SH-SY5Y (cell line): ENCODE measurements around the gene WWP2.

Source experiments
- GATA2 ChIP-seq: IDR thresholded peaks from 2 replicates; pipeline ENCODE4 v1.6.1; 2011; ENCODE audit warnings: mild to moderate bottlenecking, low read depth, low read length
- GATA3 ChIP-seq: IDR thresholded peaks from 2 replicates; pipeline ENCODE4 v1.6.1; 2011; ENCODE audit warnings: low read depth, mild to moderate bottlenecking, low read length, moderate library complexity

The WWP2 gene

DNA sequence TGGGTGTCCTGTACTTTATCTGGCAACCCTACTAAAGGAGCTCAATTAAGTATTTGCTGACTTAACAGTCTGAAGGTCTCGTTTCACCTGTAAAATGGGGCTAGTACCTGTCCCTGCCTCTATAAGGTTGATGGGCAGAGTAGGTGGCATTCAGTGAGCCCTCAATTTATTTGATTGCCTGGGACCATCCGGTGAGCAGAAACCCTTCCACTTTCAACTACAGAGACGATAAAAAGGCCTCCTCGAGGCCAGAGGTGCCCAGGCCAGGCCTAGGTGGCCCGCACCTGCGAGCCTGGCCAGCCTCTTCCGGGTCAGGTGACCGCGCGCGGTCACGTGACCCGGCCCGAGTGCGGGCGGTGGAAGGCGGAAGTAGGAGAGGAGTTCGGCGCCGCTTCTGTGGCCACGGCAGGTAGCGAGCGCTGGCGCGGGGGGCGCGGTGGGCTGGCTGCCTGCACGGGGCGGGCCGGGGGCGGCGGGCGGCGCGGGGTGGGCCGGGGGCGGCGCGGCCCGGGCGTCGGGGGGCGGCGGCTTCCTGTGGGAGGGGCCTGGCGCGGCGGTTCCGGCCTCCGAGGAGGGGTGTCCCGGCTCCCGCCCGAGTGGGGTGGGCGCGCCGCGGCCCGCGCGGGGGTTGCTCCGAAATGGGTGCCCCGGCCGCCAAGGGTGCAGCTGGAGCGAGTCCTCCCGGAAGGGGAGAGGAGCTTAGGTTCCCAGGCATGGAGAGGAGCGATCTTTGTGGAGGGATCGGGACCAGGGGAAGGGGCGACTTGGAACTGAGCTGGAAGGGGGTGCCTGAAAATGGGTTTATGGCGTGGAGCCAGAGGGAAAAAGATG is at the start of gene WWP2:
Gene WWP2 (plus strand): TSS at position 350 of the 831 bp plus-strand sequence. CDS start 24,679 bp downstream, outside the sequence.
- TF ChIP-seq GATA3 (no peak), GATA2 (no peak)

DNA sequence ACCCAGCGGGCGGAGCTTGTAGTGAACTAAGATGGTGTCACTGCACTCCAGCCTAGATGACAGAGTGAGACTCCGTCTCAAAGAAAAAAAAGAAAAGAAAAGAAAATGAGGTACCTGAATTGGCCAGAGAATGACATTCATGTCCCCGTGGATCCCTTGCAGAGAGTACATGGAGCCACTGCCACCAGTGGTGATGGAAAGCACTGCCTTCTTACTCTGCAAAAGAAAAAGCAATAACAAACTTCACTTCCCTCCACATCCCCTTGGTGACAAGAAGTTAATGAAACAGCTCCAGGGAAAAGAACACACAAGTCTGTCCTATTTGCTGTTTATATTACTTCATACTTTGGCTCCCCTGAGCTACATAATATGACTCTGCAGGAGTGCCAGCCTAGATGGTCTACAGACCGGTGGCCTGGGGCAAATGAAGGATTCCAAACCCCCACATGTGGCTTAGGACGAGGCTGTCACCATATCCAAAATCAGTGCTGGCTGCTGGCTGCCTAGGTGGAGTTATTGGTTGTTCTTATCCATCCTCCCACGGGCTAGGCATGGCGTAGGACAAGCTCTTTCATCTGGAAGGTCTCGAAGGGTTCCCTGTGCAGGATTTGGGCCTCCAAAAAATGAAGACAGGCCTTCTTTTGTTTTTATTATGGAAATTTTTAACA is 49.1 kb upstream of the WWP2 start:
- TF ChIP-seq GATA3 (no peak), GATA2 (no peak)

DNA sequence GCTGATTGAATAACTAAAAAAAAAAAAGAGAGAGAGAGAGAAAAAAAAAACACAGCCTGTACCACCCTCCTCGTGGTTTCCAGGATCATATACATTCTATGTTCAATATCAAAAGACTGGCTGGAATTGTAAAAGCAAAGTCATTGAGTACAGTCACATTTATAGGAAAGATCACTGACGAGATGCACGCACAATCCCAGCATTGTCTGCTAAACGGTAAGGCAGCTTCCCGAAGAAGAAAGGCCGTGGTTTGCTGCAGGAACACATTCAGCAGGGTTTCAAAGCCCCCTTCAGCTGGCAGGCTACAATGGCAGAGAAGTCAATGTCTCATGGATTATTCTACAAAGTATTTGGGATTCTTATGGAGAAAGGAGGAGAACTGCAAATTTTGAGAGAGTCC is 45.1 kb upstream of the WWP2 start:
- TF ChIP-seq GATA3, result no peak
- no peak for TF ChIP-seq GATA2

DNA sequence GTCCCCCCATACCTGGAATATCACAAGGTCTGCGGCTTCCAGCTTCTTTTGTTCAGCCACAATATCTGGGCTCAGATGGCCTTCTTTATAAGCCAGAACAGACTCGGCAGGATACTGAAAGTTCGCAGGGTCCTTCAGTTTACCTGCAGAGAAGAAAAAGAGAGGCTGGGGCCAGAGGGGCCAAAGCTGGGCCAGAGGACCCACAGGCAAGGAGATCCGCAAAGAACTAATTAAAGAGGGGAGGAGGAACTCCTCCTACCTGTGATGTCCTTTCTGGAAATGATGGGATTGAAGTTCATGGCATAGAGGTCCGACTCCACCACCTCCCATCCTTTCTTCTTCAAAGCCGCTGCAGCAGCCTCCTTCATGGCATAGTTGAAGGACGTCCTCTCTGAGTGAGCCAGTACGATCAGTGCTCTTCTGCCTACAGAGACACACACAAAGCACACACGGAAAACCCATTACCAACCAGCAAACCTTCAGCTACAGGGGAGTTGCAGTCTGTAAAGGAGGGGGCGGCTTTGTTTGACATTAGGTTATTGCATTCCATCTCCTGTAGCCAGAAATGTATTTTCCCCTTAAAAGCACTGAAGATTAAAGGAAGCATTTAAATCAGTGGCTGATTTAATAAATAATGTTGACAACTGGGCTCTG is 43.9 kb upstream of the WWP2 start:
- TF ChIP-seq GATA3 (no peak), GATA2 (no peak)

DNA sequence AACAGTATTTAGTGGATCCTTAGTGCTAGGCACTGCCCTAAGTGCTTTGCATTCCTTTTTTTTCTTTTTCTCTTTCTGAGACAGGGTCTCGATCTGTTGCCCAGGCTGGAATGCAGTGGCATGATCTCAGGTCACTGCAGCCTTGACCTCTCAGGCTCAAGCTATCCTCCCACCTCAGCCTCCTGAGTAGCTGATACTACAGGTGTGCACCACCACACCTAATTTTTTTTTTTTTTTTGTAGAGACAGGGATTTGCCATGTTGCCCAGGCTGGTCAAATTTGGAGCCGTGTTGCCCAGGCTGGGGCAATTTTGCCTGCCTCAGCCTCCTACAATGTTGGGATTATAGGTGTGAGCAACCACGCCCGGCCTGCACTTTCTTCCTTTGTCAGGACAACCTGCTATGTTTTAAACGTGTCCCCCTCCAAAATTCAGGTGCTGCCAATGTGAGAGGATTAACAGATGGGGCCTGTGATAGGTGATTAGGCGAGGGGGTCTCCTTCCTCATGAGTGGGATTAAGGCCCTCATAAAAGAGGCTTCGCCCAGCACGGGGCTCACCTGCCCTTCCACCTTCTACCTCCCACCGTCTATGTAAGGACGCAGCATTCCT is 41.2 kb upstream of the WWP2 start:
- TF ChIP-seq GATA3 (no peak), GATA2 (no peak)

DNA sequence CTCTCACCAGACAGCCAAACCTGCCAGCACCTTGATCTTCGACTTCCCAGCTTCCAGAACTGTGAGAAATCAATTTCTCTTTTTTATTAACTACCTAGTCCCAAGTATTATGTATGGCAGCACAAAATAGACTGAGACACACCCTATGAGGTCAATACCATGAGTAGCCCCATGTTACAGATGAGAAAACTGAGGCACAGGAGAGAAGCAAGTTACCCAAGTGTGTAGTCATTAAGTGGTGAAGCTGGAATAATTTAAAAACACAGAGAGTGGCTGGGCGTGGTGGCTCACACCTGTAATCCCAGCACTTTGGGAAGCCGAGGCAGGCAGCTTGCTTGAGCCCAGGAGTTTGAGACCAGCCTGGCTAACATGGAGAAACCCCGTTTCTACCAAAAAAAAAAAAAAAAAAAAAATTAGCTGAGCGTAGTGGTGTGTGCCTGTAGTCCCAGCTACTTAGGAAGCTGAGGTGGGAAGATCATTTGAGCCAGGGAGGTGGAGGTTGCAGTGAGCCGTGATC is 40.6 kb upstream of the WWP2 start:
- TF ChIP-seq GATA2, result no peak
- TF ChIP-seq GATA3, result no peak

DNA sequence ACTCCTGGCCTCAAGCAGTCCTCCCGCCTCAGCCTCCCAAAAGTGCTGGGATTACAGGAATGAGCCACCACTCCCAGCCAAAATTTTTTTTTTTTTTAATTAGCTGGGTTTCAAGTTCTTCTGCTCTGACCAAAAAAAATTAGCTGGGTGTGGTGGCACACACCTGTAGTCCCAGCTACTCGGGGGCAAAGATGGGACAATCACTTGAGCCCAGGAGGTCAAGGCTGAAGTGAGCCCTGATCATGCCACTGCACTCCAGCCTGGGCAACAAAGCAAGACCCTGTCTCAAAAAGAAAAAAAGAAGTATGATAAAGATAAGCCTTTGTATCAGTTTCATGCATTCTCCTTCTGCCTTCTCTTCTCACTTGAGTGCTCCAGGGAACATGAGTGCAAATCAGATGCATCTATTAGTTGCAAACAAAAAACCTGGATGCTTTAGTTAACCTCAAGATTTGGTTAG is 37.7 kb upstream of the WWP2 start:
- TF ChIP-seq GATA3 (no peak), GATA2 (no peak)

DNA sequence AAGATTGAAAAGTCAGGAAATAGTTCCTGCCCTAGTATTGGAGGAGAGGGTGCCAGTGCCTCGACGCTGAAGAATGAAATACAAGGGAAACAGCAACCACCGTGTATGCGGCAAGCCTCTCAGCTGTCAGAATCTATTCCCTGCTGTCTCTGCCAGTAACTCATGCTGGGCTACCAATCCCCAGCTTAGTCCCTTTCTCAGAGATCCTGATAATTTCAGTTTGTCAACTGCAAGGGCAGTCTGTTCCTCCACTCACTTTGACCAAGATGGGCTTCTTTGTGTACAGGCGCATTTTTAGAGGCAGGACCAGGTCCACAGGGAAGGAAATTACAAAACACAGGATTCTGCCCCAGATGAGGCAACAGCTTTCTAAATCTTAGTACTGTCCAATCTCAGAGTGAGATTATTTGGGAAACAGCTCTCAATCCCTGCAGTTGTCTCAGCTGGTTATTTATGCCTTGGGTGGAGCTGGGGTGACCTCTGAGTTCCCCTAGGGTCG is 37.1 kb upstream of the WWP2 start:
- TF ChIP-seq GATA3, result no peak
- no peak for TF ChIP-seq GATA2

DNA sequence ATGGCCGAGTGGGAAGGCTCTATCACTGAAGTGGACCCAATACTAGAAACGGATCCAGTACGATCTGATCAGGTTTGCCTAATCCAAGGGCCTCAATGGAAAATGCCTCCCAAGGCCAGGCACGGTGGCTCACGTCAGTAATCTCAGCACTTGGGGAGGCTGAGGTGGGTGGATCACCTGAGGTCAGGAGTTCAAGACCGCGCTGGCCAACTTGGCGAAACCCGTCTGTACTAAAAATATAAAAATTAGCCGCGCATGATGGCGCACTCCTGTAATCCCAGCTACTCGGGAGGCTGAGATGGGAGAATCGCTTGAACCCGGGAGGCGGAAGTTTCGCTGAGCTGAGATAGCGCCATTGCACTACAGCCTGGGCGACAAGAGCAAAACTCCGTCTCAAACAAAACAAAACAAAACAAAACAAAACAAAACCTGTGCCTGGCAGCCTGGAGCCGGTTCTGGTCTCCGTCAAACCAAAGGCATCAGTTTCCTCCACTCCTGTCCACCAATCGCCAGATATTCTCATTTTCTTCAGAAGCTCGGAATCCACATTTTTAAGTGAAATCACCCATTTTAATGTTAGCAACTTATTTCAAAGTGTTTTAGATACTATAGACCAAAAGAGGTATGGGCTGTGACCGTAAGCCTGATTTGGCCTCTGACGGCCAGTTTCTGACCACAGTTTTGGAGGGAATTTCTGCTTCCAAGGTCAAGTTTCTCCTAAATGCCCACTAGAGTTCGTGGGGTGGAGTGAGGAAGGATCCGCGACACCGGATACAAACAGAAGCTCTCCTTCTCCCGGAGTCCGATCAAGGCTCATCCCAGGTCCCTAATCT is 36.4 kb upstream of the WWP2 start:
- no peak for TF ChIP-seq GATA2

DNA sequence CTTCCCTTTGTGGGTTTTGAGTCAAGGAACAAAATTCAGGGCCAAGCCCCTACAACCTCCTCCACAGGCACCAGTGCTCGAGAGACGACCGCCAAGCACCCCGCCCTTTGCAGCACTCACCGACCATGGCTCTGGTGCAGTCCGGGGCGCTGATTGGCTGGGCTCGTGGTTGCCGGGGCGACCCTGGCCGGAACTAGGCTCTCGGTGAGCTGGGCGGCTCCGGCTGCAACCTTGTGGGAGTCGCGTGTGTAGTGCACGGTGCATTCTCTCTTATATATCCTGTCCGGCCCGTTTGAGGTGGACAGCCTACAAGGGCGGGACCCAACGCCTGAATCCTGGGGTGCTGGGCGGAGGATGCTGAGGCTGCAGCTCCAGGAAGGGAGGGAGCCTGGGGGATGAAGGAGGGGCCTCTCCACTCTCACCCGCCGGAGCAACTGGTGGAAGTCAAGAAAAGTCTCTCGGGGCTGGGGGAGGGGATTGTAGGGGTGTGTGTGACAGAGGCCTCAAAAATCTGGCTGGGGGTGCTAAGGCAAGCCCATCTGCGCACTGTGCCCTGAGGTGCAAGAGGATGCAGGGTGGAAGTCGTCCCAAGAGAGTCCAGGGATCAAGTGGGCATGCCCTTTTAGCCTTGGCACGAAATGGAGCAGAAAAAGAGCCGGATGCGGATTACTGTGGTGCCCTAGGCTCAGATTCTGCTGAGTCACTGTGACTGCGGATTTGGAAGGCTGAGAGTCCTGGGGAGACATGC is 35.6 kb upstream of the WWP2 start, which contains the start of gene NQO1:
Gene NQO1 (minus strand): TSS at position 248 of the 748 bp plus-strand sequence. CDS start 121 bp downstream, at position 127.
- no peak for TF ChIP-seq GATA3
- no peak for TF ChIP-seq GATA2

DNA sequence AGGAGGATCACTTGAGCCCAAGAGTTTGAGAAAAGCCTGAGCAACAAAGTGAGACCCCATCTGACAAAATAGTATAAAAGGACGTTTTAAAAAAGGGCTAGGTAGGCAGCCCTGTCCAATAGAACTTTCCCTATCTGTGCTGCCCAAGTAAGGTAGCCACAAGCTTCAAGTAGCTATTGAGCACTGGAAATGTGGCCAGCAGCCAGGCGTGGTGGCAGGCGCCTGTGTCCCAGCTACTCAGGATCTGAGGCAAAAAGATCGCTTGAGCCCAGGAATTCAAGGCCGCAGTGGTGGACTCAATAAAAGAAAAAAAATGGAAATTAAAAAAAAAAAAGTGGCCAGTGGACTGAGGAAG is 34.2 kb upstream of the WWP2 start:
- TF ChIP-seq GATA2 (no peak), GATA3 (no peak)

DNA sequence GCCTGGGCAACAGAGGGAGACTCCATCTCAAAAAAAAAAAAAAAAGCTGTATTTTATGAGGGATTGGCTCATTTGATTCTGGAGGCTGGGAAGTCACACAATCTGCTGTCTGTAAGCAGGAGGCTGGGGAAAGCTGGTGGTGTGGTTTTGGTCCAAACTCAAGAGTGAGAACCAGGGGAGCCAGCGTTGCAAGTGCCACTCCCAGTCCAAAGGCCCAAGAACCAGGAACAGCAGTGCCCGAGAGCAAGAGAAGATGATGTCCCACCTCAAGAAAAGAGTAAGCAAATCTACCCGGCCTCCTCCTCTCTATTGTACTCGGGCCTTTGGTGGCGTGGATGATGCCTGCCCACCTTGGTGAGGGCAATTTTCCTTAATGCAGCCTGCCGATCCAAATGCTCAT is 30.0 kb upstream of the WWP2 start:
- no peak for TF ChIP-seq GATA2
- TF ChIP-seq GATA3, result no peak
